GM12865 (cell line): ENCODE measurements around the gene SMIM32.

ENCODE experiments used
- DNase-seq: peaks from one replicate; pipeline ENCODE4 v3.0.0; 2010; ENCODE audit warnings: low read depth
- H3K4me3 ChIP-seq: 2 replicates; pipeline ENCODE4 v1.5.1; 2011; ENCODE audit warnings: mild to moderate bottlenecking, low read depth, low read length, control low read depth
- TF ChIP-seq, protein P1 (sequence below): IDR thresholded peaks from 2 replicates; pipeline ENCODE4 v1.5.1; 2011; ENCODE audit warnings: low read length, control low read depth, low read depth, inconsistent platforms; ENCODE audit not compliant: insufficient read depth; ENCODE audit errors: missing control alignments

SMIM32 gene

DNA sequence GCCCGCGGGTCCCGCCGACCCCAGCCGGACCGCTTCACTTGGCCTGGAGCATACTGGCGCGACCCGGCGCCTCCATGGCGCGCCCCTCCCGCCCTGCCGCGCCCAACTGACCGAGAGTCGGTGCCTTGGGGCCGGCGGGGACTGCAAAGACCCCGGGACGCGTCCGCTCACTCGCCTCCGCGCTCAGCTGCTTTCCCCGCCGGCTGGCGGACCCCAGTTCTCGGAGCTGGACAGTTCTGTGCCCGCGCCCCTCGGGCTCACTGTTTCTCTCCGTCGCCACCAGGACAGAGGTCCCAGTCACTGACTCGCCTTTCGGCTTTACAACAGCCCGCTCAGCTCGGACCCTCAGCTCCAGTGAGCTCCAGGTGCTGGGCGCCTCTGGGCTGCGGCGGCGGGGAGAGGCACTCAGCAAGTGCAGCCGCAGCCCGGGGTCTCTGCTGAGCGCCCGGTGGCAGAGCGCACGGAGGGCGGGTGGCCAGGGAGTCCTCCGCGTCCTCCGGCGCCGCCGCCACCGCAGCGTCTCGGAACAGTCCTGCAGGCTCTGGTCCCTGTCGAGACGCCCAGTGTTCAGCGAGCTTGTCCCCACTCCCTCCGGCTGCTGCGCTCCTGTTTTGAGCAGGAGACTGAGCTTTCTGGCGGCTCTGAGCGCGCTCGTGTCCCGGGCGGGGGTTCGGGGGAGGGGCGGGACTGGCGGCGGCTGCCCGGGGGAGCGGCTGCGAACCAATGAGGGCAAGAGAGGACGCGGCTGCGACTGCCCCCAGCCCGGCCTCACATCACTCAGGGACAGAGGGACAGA lies at the start of gene SMIM32:
Gene SMIM32 (minus strand): TSS at position 637 of the 796 bp plus-strand sequence. CDS start 638 bp downstream, outside the sequence.
- TF ChIP-seq, protein P1, sequence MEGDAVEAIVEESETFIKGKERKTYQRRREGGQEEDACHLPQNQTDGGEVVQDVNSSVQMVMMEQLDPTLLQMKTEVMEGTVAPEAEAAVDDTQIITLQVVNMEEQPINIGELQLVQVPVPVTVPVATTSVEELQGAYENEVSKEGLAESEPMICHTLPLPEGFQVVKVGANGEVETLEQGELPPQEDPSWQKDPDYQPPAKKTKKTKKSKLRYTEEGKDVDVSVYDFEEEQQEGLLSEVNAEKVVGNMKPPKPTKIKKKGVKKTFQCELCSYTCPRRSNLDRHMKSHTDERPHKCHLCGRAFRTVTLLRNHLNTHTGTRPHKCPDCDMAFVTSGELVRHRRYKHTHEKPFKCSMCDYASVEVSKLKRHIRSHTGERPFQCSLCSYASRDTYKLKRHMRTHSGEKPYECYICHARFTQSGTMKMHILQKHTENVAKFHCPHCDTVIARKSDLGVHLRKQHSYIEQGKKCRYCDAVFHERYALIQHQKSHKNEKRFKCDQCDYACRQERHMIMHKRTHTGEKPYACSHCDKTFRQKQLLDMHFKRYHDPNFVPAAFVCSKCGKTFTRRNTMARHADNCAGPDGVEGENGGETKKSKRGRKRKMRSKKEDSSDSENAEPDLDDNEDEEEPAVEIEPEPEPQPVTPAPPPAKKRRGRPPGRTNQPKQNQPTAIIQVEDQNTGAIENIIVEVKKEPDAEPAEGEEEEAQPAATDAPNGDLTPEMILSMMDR: no peak
- H3K4me3 ChIP-seq: no peak within 1 kb of the TSS
- DNase-seq: no peak

DNA sequence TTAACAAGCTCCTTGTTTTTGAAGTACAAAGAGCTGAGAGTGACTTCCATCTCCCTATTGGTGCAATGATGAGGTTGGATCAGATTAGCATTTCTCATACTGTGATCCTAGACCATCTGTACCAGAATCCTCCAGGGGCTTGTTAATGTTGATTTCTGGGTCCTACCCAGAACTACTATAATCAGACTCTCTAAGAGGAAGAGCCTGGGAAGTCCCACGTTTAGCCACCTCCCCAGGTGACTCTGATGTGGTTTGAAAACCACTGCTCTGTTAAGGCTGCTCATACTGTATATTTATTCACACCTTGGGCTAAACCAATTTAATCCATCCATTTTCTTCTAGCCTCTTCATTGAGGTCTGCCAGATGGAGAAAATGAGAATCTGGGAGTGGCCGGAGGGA lies 49.6 kb upstream of the SMIM32 start:
- DNase-seq: peak; percentile 54
- TF ChIP-seq, protein P1: no peak
- no peak overlapping the region for H3K4me3 ChIP-seq

DNA sequence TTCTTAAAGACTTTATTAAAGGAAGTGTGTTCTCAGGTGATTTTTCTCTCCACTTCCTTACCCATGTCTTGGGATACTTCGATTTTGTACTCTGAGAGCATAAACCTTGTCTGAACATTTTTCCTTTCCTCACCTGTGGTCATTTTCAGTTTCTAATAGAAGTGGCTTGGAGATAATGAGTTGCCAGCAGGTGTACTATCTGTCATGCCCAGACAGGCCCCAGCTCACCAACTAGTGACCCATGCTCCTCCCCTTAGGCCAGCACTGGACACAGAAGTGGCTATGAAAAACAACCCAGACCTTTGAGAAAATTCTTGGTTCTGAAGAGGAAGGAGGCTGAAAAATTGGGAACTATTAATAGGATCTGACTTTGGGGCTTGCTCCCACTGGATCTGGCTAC lies 49.2 kb upstream of the SMIM32 start:
- no peak overlapping the region for H3K4me3 ChIP-seq
- TF ChIP-seq, protein P1: no peak
- DNase-seq: peak; percentile 48

DNA sequence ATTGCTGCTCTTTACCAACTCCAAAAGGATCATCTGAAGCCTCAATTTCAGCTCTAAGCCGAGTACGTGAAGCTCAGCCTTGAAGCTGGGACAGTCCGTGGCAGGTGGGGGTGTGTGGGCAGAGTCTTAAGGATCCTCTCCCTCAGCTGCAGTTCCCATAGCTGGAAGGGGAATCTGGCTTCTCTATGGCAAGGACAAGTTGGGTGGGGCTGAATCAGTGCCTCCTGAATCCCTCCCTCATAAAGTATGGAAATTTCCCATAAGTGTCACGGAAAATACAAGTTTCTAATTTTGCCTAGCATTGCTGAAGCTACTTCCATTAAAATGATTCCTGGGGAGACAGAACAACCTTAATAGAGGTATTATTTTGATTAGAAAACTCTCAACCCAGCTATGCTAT lies 47.9 kb upstream of the SMIM32 start:
- TF ChIP-seq, protein P1: no peak
- H3K4me3 ChIP-seq: no peak overlapping the region

DNA sequence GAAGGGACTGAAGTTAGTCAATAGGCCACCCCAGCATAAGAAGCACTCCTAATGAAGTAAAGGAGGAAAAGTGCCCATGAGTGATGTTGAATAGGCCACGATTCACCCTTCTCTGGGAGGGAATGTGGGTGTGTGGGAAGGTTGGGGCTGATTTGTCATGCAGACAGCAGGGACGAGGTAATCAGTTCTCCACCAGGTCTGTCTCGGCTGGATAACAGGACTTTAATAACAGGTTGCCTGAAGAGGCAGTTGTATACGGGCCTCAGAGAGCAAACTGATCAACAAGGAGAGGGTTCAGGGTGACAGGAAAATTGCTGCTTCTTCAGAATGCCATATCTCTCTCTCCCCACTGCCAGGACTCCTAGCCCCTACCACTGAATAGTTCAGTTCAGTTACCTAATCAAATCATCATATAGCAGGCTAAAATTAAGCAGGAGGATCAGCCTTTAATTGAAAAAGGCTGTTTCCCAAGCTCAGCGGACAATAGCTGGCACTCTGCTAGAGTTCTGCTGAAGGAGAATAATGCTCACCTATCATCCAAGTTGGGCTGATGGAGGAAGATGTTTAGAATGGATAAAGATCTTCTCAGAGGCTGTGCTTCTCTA lies 43.6 kb upstream of the SMIM32 start:
- TF ChIP-seq, protein P1: no peak
- no peak for DNase-seq
- H3K4me3 ChIP-seq: no peak overlapping the region

More for the DNA sequence above, 47.9 kb upstream of the SMIM32 start:
- DNase-seq: no peak

DNA sequence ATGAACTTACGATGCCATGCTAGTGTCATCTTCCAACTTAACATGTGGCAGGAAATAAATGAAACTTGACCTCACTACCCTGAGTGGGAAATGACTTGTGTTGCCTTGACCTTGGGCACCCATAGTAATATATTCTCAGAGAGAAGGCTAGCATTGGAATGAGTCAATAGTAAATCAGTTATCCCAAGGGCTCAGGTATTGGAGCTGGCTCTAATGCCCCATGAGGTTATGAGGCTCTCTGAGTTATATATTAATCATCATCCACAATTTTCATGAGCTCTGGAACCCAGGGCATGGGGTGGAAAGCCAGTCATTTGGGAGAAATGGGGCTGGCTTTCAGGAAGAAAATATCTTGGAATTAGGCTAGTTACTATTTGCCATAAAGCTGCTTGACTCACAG lies 42.4 kb upstream of the SMIM32 start:
- TF ChIP-seq, protein P1: no peak
- no peak for DNase-seq
- H3K4me3 ChIP-seq: no peak overlapping the region
